Testis (tissue), 2 donors: ENCODE results near the gene CMTM5.

Experiments
- POLR2A ChIP-seq: fragments of 450-650 bp; IDR thresholded peaks from one replicate; pipeline ENCODE4 v1.6.1; 2017; ENCODE audit warnings: antibody characterized with exemption, mild to moderate bottlenecking, moderate library complexity
- TF ChIP-seq, protein P1 (sequence below), 3 experiments: fragments of 450-650 bp in 2 of 3; fragments of 200-600 bp in 1 of 3; sonication (generic) in 1 of 3; IDR thresholded peaks; one replicate each; pipeline ENCODE4 v1.5.1; 2016 to 2019; ENCODE audit warnings: antibody characterized with exemption in 3 of 3, mild to moderate bottlenecking in 2 of 3, moderate library complexity in 1 of 3

DNA sequence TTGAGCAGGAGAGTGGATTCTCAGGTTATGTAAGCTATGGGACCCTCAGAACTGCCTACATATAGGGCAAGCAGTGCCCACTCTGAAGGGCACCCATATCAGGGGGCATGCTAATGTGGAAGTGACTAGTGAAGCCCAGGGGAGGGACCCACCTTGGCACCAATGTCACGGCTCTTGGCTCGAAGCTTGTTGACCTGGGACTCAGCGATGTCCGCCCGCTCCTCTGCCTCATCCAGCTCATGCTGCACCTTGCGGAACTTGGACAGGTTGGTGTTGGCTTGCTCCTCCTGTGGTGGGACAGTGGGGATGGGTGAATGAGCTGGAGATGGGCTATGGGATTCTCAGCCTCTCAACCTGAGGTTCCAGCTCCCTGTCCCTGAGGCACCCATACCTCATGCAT lies 5.4 kb downstream of the CMTM5 start:
- TF ChIP-seq, protein P1, sequence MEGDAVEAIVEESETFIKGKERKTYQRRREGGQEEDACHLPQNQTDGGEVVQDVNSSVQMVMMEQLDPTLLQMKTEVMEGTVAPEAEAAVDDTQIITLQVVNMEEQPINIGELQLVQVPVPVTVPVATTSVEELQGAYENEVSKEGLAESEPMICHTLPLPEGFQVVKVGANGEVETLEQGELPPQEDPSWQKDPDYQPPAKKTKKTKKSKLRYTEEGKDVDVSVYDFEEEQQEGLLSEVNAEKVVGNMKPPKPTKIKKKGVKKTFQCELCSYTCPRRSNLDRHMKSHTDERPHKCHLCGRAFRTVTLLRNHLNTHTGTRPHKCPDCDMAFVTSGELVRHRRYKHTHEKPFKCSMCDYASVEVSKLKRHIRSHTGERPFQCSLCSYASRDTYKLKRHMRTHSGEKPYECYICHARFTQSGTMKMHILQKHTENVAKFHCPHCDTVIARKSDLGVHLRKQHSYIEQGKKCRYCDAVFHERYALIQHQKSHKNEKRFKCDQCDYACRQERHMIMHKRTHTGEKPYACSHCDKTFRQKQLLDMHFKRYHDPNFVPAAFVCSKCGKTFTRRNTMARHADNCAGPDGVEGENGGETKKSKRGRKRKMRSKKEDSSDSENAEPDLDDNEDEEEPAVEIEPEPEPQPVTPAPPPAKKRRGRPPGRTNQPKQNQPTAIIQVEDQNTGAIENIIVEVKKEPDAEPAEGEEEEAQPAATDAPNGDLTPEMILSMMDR (IDR thresholded peaks at IDR 0.05), result no peak
- TF ChIP-seq POLR2A, result no peak
